Measurements from ENCODE around the gene PSMD10. TPM values are rescaled to one million over a fixed set of nuclear protein-coding genes. Genes with fewer than 3 reads are reported as not detected.

Gene PSMD10
- total RNA-seq, 1 donor from 2014 or later, result 45.2 TPM

GRCh38 chrX:108105473-108105872 lies 14.1 kb upstream of the PSMD10 start:
- no peaks in the 10 kb centered on the region for H3K36me3 Mint-ChIP-seq (ENCODE audit: low read depth)
- H3K27ac Mint-ChIP-seq, result no peak overlapping the region
- H3K9me3 Mint-ChIP-seq, result no peaks in the 10 kb centered on the region
- intact Hi-C loops (cut with micrococcal nuclease), result no loop called here
- H3K4me1 Mint-ChIP-seq, result no peaks in the 10 kb centered on the region
- DNase-seq, result no peak
- H3K27me3 Mint-ChIP-seq, result no peaks in the 10 kb centered on the region
- no peak overlapping the region for H3K4me3 Mint-ChIP-seq

- Mint-ChIP-seq H3K4me3 (no peak overlapping the region), H3K9me3 (no peaks in the 10 kb centered on the region), H3K27ac (no peak overlapping the region), H3K4me1 (peaks cover 6% of the 10 kb centered on the region), H3K36me3 (ENCODE audit: low read depth) (no peaks in the 10 kb centered on the region), H3K27me3 (no peaks in the 10 kb centered on the region)
- DNase-seq, result no peak
- intact Hi-C loops (cut with micrococcal nuclease), result no loop called here
Measured at GRCh38 chrX:108097380-108097779, 6.0 kb upstream of the PSMD10 start.

- no peak overlapping the region for H3K27ac Mint-ChIP-seq
- peaks cover 6% of the 10 kb centered on the region for H3K4me1 Mint-ChIP-seq
- peaks cover 8% of the 10 kb centered on the region for H3K36me3 Mint-ChIP-seq (ENCODE audit: low read depth)
- H3K27me3 Mint-ChIP-seq, result no peaks in the 10 kb centered on the region
- no peak for DNase-seq
- H3K9me3 Mint-ChIP-seq, result no peaks in the 10 kb centered on the region
- no peak overlapping the region for H3K4me3 Mint-ChIP-seq
- intact Hi-C loops (cut with micrococcal nuclease), result loop anchor here (1.0 to 5.0 kb wide), 2 partner anchors 974 to 1445 kb away; partner anchors contain the start of genes NXT2 and RBM41
Measured at GRCh38 chrX:108091878-108092291, 543 bp upstream of the PSMD10 start.

GRCh38 chrX:108090491-108091263 lies 665 bp downstream of the PSMD10 start:
- no peaks in the 10 kb centered on the region for H3K27me3 Mint-ChIP-seq
- H3K36me3 Mint-ChIP-seq (ENCODE audit: low read depth), result peaks cover 8% of the 10 kb centered on the region
- DNase-seq, result peak; percentile 52
- H3K4me1 Mint-ChIP-seq, result peaks cover 6% of the 10 kb centered on the region
- no peaks in the 10 kb centered on the region for H3K9me3 Mint-ChIP-seq
- no peak overlapping the region for H3K4me3 Mint-ChIP-seq
- intact Hi-C loops (cut with micrococcal nuclease), result loop anchor here (1.0 to 5.0 kb wide), 2 partner anchors 972 to 1447 kb away; partner anchors contain the start of genes NXT2 and RBM41
- H3K27ac Mint-ChIP-seq, result no peak overlapping the region

- Mint-ChIP-seq H3K27ac (no peak overlapping the region), H3K9me3 (no peaks in the 10 kb centered on the region), H3K36me3 (ENCODE audit: low read depth) (peaks cover 13% of the 10 kb centered on the region), H3K4me1 (peaks cover 2% of the 10 kb centered on the region), H3K27me3 (no peaks in the 10 kb centered on the region), H3K4me3 (no peak overlapping the region)
- no peak for DNase-seq
- intact Hi-C loops (cut with micrococcal nuclease), result no loop called here
Measured at GRCh38 chrX:108088511-108088910, 2.8 kb downstream of the PSMD10 start.

- H3K4me3 Mint-ChIP-seq, result no peak overlapping the region
- intact Hi-C loops (cut with micrococcal nuclease), result no loop called here
- H3K36me3 Mint-ChIP-seq (ENCODE audit: low read depth), result peaks cover 13% of the 10 kb centered on the region
- no peak overlapping the region for H3K27ac Mint-ChIP-seq
- H3K4me1 Mint-ChIP-seq, result no peaks in the 10 kb centered on the region
- no peaks in the 10 kb centered on the region for H3K27me3 Mint-ChIP-seq
- DNase-seq, result no peak
- no peaks in the 10 kb centered on the region for H3K9me3 Mint-ChIP-seq
Measured at GRCh38 chrX:108087792-108088191, 3.5 kb downstream of the PSMD10 start.

GRCh38 chrX:108081110-108081509 lies 10.2 kb downstream of the PSMD10 start:
- Mint-ChIP-seq H3K27ac (no peak overlapping the region), H3K27me3 (no peaks in the 10 kb centered on the region), H3K4me1 (no peaks in the 10 kb centered on the region), H3K9me3 (no peaks in the 10 kb centered on the region), H3K4me3 (no peak overlapping the region), H3K36me3 (ENCODE audit: low read depth) (peaks cover 7% of the 10 kb centered on the region)
- DNase-seq, result no peak
- intact Hi-C loops (cut with micrococcal nuclease), result no loop called here

GRCh38 chrX:108072746-108073145 lies 18.6 kb downstream of the PSMD10 start:
- Mint-ChIP-seq H3K9me3 (no peaks in the 10 kb centered on the region), H3K4me1 (no peaks in the 10 kb centered on the region), H3K4me3 (no peak overlapping the region), H3K36me3 (ENCODE audit: low read depth) (no peaks in the 10 kb centered on the region), H3K27ac (no peak overlapping the region), H3K27me3 (peaks cover 4% of the 10 kb centered on the region)
- no peak for DNase-seq
- intact Hi-C loops (cut with micrococcal nuclease), result loop anchor here (5.0 to 10.0 kb wide), 2 partner anchors 50 to 418 kb away; no protein-coding TSS in a partner anchor

- H3K36me3 Mint-ChIP-seq (ENCODE audit: low read depth), result no peaks in the 10 kb centered on the region
- no peak for DNase-seq
- no peak overlapping the region for H3K4me3 Mint-ChIP-seq
- intact Hi-C loops (cut with micrococcal nuclease), result loop anchor here (5.0 to 10.0 kb wide), 2 partner anchors 49 to 417 kb away; no protein-coding TSS in a partner anchor
- H3K27ac Mint-ChIP-seq, result no peak overlapping the region
- no peaks in the 10 kb centered on the region for H3K4me1 Mint-ChIP-seq
- peaks cover 4% of the 10 kb centered on the region for H3K27me3 Mint-ChIP-seq
- no peaks in the 10 kb centered on the region for H3K9me3 Mint-ChIP-seq
Measured at GRCh38 chrX:108071578-108071977, 19.8 kb downstream of the PSMD10 start.

- Mint-ChIP-seq H3K9me3 (no peaks in the 10 kb centered on the region), H3K27ac (no peak overlapping the region), H3K4me3 (no peak overlapping the region), H3K27me3 (peaks cover 4% of the 10 kb centered on the region), H3K36me3 (ENCODE audit: low read depth) (no peaks in the 10 kb centered on the region), H3K4me1 (no peaks in the 10 kb centered on the region)
- intact Hi-C loops (cut with micrococcal nuclease), result loop anchor here (5.0 to 10.0 kb wide), 2 partner anchors 49 to 416 kb away; no protein-coding TSS in a partner anchor
- DNase-seq, result no peak
Measured at GRCh38 chrX:108070891-108071290, 20.5 kb downstream of the PSMD10 start.

GRCh38 chrX:108068121-108068520 lies 23.2 kb downstream of the PSMD10 start:
- peaks cover 4% of the 10 kb centered on the region for H3K27me3 Mint-ChIP-seq
- H3K36me3 Mint-ChIP-seq (ENCODE audit: low read depth), result no peaks in the 10 kb centered on the region
- no peak for DNase-seq
- H3K27ac Mint-ChIP-seq, result no peak overlapping the region
- no peak overlapping the region for H3K4me3 Mint-ChIP-seq
- no peaks in the 10 kb centered on the region for H3K4me1 Mint-ChIP-seq
- intact Hi-C loops (cut with micrococcal nuclease), result no loop called here
- no peaks in the 10 kb centered on the region for H3K9me3 Mint-ChIP-seq

GRCh38 chrX:108064613-108065012 lies 26.7 kb downstream of the PSMD10 start:
- H3K36me3 Mint-ChIP-seq (ENCODE audit: low read depth), result peaks cover 2% of the 10 kb centered on the region
- H3K9me3 Mint-ChIP-seq, result no peaks in the 10 kb centered on the region
- intact Hi-C loops (cut with micrococcal nuclease), result no loop called here
- DNase-seq, result no peak
- H3K27ac Mint-ChIP-seq, result no peak overlapping the region
- peaks cover 2% of the 10 kb centered on the region for H3K27me3 Mint-ChIP-seq
- H3K4me3 Mint-ChIP-seq, result no peak overlapping the region
- no peaks in the 10 kb centered on the region for H3K4me1 Mint-ChIP-seq

- Mint-ChIP-seq H3K4me1 (no peaks in the 10 kb centered on the region), H3K36me3 (ENCODE audit: low read depth) (peaks cover 2% of the 10 kb centered on the region), H3K27me3 (no peaks in the 10 kb centered on the region), H3K27ac (no peak overlapping the region), H3K9me3 (no peaks in the 10 kb centered on the region), H3K4me3 (no peak overlapping the region)
- DNase-seq, result no peak
- intact Hi-C loops (cut with micrococcal nuclease), result no loop called here
Measured at GRCh38 chrX:108064001-108064400, 27.3 kb downstream of the PSMD10 start.

GRCh38 chrX:108059801-108060200 lies 31.5 kb downstream of the PSMD10 start:
- Mint-ChIP-seq H3K4me3 (no peak overlapping the region), H3K4me1 (no peaks in the 10 kb centered on the region), H3K27ac (no peak overlapping the region), H3K27me3 (peaks cover 9% of the 10 kb centered on the region), H3K36me3 (ENCODE audit: low read depth) (peaks cover 2% of the 10 kb centered on the region), H3K9me3 (no peaks in the 10 kb centered on the region)
- no peak for DNase-seq
- intact Hi-C loops (cut with micrococcal nuclease), result loop anchor here (5.0 kb wide), 1 partner anchor 38 kb away; no protein-coding TSS in a partner anchor

Data from activated CD4-positive, alpha-beta T cell treated with anti-CD3 and anti-CD28 coated beads, Interleukin-2, amount 10 ng/mL, durations not matched to agents 24 days and 14 days (primary cell).